Liver (tissue), 9 donors: Measurements from ENCODE around the gene SLK. TPM values are rescaled to one million over a fixed set of nuclear protein-coding genes. Genes with fewer than 3 reads are reported as not detected.
A peak's percentile ranks its signal among the peaks of the same experiment; 100 is the strongest.

ENCODE experiments used
- DNase-seq: peaks from one replicate; pipeline ENCODE4 v3.0.0-alpha.2; 2017; ENCODE audit warnings: low spot score
- H3K27ac ChIP-seq, 2 donors: one replicate each; pipeline ENCODE4 v1.7.0; 2013; ENCODE audit warnings: inconsistent platforms in 2 of 2, low read length in 2 of 2, control low read depth in 1 of 2, low read depth in 1 of 2, mild to moderate bottlenecking in 1 of 2
- H3K27me3 ChIP-seq, 4 donors: one replicate each; pipeline versions ENCODE4 v1.6.1 to v1.7.0; 2013; ENCODE audit warnings: low read length in 3 of 4, inconsistent platforms in 1 of 4, mild to moderate bottlenecking in 1 of 4, moderate library complexity in 1 of 4; ENCODE audit not compliant: control insufficient read depth in 4 of 4, insufficient read depth in 4 of 4
- H3K36me3 ChIP-seq, 4 donors: one replicate each; pipeline versions ENCODE4 v1.6.1 to v1.7.0; 2013; ENCODE audit warnings: low read length in 3 of 4, mild to moderate bottlenecking in 3 of 4, low read depth in 1 of 4, moderate library complexity in 1 of 4; ENCODE audit not compliant: control insufficient read depth in 4 of 4, insufficient read depth in 3 of 4
- H3K4me1 ChIP-seq, 4 donors: one replicate each; pipeline versions ENCODE4 v1.6.1 to v1.7.0; 2013; ENCODE audit warnings: low read length in 3 of 4, mild to moderate bottlenecking in 3 of 4, moderate library complexity in 1 of 4; ENCODE audit not compliant: control insufficient read depth in 4 of 4, insufficient read depth in 4 of 4
- H3K4me3 ChIP-seq, 3 donors: one replicate each; pipeline versions ENCODE4 v1.6.1 to v1.7.0; 2013; ENCODE audit warnings: low read length in 3 of 3, control low read depth in 1 of 3, low read depth in 1 of 3, mild to moderate bottlenecking in 1 of 3
- H3K9ac ChIP-seq, 2 donors: one replicate each; pipeline ENCODE4 v1.7.0; 2013; ENCODE audit warnings: low read length in 2 of 2, mild to moderate bottlenecking in 2 of 2, moderate library complexity in 2 of 2, control low read depth in 1 of 2, low read depth in 1 of 2
- H3K9me3 ChIP-seq, 4 donors: one replicate each; pipeline versions ENCODE4 v1.6.1 to v1.7.0; 2013; ENCODE audit warnings: low read length in 3 of 4; ENCODE audit not compliant: control insufficient read depth in 4 of 4
- ATF3 ChIP-seq: IDR thresholded peaks from 2 replicates; pipeline ENCODE4 v1.6.1; 2016; ENCODE audit warnings: antibody characterized with exemption
- EGR1 ChIP-seq, 2 donors: IDR thresholded peaks; 2 replicates each; pipeline ENCODE4 v1.6.1; 2016 to 2018; ENCODE audit warnings: antibody characterized with exemption in 2 of 2, low read depth in 2 of 2
- FOXA1 ChIP-seq: IDR thresholded peaks from 2 replicates; pipeline ENCODE4 v1.6.1; 2016; ENCODE audit warnings: antibody characterized with exemption
- FOXA2 ChIP-seq: IDR thresholded peaks from 2 replicates; pipeline ENCODE4 v1.6.1; 2016; ENCODE audit warnings: antibody characterized with exemption
- GABPA ChIP-seq, 2 donors: IDR thresholded peaks in 1 of 2; conservative IDR thresholded peaks in 1 of 2; 2 replicates each; pipeline ENCODE4 v1.6.1; 2016; ENCODE audit warnings: antibody characterized with exemption in 2 of 2, mild to moderate bottlenecking in 1 of 2, moderate library complexity in 1 of 2
- HNF4A ChIP-seq, 2 donors: conservative IDR thresholded peaks; 2 replicates each; pipeline ENCODE4 v1.6.1; 2016; ENCODE audit warnings: antibody characterized with exemption in 2 of 2, mild to moderate bottlenecking in 2 of 2
- HNF4G ChIP-seq: IDR thresholded peaks from 2 replicates; pipeline ENCODE4 v1.6.1; 2016; ENCODE audit warnings: antibody characterized with exemption
- JUND ChIP-seq, 2 donors: IDR thresholded peaks; 2 replicates each; pipeline ENCODE4 v1.6.1; 2016; ENCODE audit warnings: antibody characterized with exemption in 2 of 2
- NR2F2 ChIP-seq: IDR thresholded peaks from 2 replicates; pipeline ENCODE4 v1.6.1; 2016; ENCODE audit warnings: antibody characterized with exemption
- RAD21 ChIP-seq, 2 donors: IDR thresholded peaks; 2 replicates each; pipeline ENCODE4 v1.6.1; 2016; ENCODE audit warnings: antibody characterized with exemption in 2 of 2, mild to moderate bottlenecking in 2 of 2
- REST ChIP-seq: IDR thresholded peaks from 2 replicates; pipeline ENCODE4 v1.6.1; 2016; ENCODE audit warnings: antibody characterized with exemption, mild to moderate bottlenecking
- SP1 ChIP-seq: IDR thresholded peaks from 2 replicates; pipeline ENCODE4 v1.6.1; 2018; ENCODE audit warnings: antibody characterized with exemption, mild to moderate bottlenecking
- TAF1 ChIP-seq: conservative IDR thresholded peaks from 2 replicates; pipeline ENCODE4 v1.6.1; 2016; ENCODE audit warnings: antibody characterized with exemption, mild to moderate bottlenecking
- YY1 ChIP-seq: IDR thresholded peaks from 2 replicates; pipeline ENCODE4 v1.6.1; 2016; ENCODE audit warnings: antibody characterized with exemption, mild to moderate bottlenecking
- ZBTB33 ChIP-seq: IDR thresholded peaks from 2 replicates; pipeline ENCODE4 v1.6.1; 2016; ENCODE audit warnings: antibody characterized with exemption
- WGBS: extraction: QIAGEN DNeasy Blood & Tissue Kit; methylation state at CpG from one replicate; pipeline ENCODE4 v1.1.7; 2013; 5-methylcytosine and 5-hydroxymethylcytosine counted together
- polyA plus RNA-seq, 2 donors: library from polyadenylated mRNA; stranded (reverse) in 1 of 2; unstranded in 1 of 2; fragments of 200-250 nt in 1 of 2; fragments of >200 nt in 1 of 2; fragmentation: Nextera tagmentation in 1 of 2; extraction: Ambion mirVana in 1 of 2; gene quantifications; one replicate each; pipeline versions ENCODE4 v1.2.1 to v1.2.3, GENCODE V29; 2013 to 2015
- total RNA-seq, 2 donors: library from RNA; depleted of rRNA; stranded (reverse); fragments of >200 nt; gene quantifications; one replicate each; pipeline ENCODE4 v1.2.3, GENCODE V29; 2014
- donor health status: healthy.
- donor health status: healthy.
- donor health status: healthy.
- donor health status: healthy.
- donor health status: healthy.

The SLK gene
- total and polyA plus RNA-seq, 4 donors, result 3.9 to 20.3 (median 12.4) TPM

- Histone ChIP-seq H3K9ac (no peak overlapping the region), H3K9me3 (no peaks in the 10 kb centered on the region), H3K4me3 (no peak overlapping the region), H3K27me3 (no peaks in the 10 kb centered on the region), H3K4me1 (no peaks in the 10 kb centered on the region), H3K36me3 (no peaks in the 10 kb centered on the region), H3K27ac (no peak overlapping the region)
- DNase-seq, result peak; percentile 28
- WGBS, result 77% methylated on average over 3 of the region's 3 CpGs
- no peak for TF ChIP-seq EGR1 (IDR thresholded peaks at IDR 0.05; ENCODE audit: low read depth in 2 of 2)
Measured at GRCh38 chr10:104036069-104036384, 69.1 kb downstream of the SLK start.

GRCh38 chr10:104036518-104037260 is 69.7 kb downstream of the SLK start:
- H3K9me3 ChIP-seq, result no peaks in the 10 kb centered on the region
- no peak overlapping the region for H3K9ac ChIP-seq
- 79% methylated on average over 21 of the region's 21 CpGs for WGBS
- DNase-seq, result peak; percentile 28
- no peaks in the 10 kb centered on the region for H3K27me3 ChIP-seq
- no peak overlapping the region for H3K27ac ChIP-seq
- H3K4me3 ChIP-seq, result no peak overlapping the region
- no peaks in the 10 kb centered on the region for H3K4me1 ChIP-seq
- H3K36me3 ChIP-seq, result no peaks in the 10 kb centered on the region
- TF ChIP-seq FOXA2 (no peak), HNF4G (no peak)

- WGBS, result 80% methylated on average over 16 of the region's 16 CpGs
- H3K9ac ChIP-seq, result no peak overlapping the region
- TF ChIP-seq SP1, result no peak
- no peak for TF ChIP-seq FOXA1
- no peak for TF ChIP-seq NR2F2
- H3K4me3 ChIP-seq, result no peak overlapping the region
- no peaks in the 10 kb centered on the region for H3K4me1 ChIP-seq
- H3K27ac ChIP-seq, result no peak overlapping the region
- DNase-seq, result peak; percentile 30
- no peaks in the 10 kb centered on the region for H3K9me3 ChIP-seq
- H3K36me3 ChIP-seq, result no peaks in the 10 kb centered on the region
- H3K27me3 ChIP-seq, result no peaks in the 10 kb centered on the region
Measured at GRCh38 chr10:104037261-104037951, 70.5 kb downstream of the SLK start.

- Histone ChIP-seq H3K4me3 (no peak overlapping the region), H3K4me1 (no peaks in the 10 kb centered on the region), H3K36me3 (no peaks in the 10 kb centered on the region), H3K9ac (no peak overlapping the region), H3K27ac (no peak overlapping the region), H3K9me3 (no peaks in the 10 kb centered on the region), H3K27me3 (no peaks in the 10 kb centered on the region)
- DNase-seq, result no peak
- 94% methylated on average over 8 of the region's 8 CpGs for WGBS
- no peak for TF ChIP-seq FOXA1
- no peak for TF ChIP-seq REST
- TF ChIP-seq TAF1, result no peak
- no peak for TF ChIP-seq HNF4G
- TF ChIP-seq JUND (IDR thresholded peaks at IDR 0.05), result no peak
- TF ChIP-seq RAD21 (IDR thresholded peaks at IDR 0.05), result no peak
- no peak for TF ChIP-seq HNF4A (conservative IDR thresholded peaks at IDR 0.05)
- TF ChIP-seq SP1, result no peak
- no peak for TF ChIP-seq EGR1 (IDR thresholded peaks at IDR 0.05; ENCODE audit: low read depth in 2 of 2)
- TF ChIP-seq YY1, result no peak
- TF ChIP-seq ZBTB33, result no peak
- TF ChIP-seq ATF3, result no peak
- TF ChIP-seq GABPA (IDR thresholded peaks at IDR 0.05 in 1 of 2, conservative IDR thresholded peaks at IDR 0.05 in 1 of 2), result no peak
Measured at GRCh38 chr10:104038537-104038936, 71.6 kb downstream of the SLK start.
